Activated T-helper 1 cell treated with Interleukin-2 at 50 U/mL for 16 hours (primary cell): Measurements from ENCODE around the gene THSD7A.

Experiments used
- DNase-seq: peaks from one replicate; pipeline ENCODE4 v3.0.0-alpha.2; 2020; ENCODE audit warnings: low read depth

Gene THSD7A

DNA sequence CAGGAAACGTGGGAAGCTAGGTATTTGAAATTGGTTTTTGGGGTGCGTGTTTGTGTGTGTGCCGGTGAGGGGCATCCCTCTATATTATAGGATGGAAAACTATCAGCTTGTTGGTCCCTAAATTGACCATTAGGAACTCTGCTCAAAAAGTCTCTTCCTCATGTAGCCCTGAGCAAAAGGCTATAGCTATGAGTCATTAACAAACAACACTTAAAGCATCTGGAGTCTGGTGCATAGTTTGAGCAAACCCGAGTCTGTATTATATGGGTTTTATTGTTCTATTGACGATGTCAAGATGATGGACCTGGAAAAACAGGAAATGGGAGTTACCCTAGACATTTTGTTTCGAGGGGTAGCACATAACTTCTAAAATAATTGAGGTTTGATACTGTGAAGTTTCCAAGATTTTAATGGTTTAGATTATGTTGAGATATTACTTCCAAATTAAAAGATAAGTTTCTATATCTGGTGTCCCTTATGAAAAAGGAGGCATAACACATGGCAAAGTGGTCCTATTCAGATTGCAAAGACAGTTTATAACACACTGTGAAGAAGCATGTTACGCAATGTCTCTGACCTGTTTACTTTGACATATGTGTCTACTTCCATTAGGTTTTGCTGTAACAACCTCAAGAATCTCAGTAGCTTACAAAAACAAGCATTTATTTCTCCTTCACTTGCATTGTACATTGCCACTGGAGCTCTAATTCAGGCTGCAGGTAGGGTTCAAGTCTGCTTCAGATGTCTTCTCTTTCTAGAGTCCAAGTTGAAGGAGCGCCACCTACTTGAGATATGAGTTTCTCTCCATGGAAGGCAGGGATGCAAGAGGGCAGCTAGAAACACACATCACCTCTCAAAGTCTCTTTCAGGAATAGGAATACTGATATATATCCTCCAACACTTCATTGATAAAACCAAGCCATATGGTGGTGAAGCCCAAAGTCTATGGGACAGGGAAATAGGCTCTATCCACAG is 500.6 kb downstream of the THSD7A start:
- no peak for DNase-seq

DNA sequence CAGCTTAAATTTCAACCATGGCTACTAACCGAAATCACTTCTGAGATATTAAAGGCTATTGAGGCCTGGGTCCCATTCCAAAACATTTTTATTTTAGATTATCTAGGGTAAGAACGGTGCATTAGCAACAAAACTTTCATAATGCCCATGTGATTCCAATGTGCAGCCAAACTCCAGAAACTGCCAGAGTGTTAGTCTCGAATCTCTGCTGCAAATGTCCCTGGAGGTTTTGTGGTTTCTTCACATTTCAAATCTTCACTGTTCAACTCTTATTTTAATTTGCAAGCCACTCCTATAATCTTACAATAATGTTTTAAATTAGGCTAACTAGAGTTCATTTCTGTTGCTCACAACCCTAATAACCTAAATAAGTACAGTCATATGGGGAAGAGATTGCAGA is 501.3 kb downstream of the THSD7A start:
- DNase-seq, result no peak

DNA sequence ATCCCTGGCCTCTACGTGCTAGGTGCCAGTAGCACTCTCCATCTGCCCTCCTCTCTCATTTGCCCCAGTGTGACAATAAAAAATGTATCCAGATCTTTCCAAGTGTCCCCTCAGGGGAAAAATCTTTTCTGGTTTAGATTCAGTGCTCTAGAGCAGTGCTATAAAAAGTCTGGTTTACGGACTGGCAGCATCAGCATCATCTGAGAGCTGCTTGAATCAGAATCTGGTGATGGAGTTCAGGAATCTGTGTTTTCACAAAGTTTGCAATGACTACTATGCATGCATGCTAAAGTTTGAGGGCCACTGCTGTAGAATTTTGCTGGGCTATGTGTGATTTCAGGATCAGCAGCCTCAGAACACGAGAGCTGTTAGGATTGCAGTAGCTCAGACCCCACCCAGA is 501.8 kb downstream of the THSD7A start:
- DNase-seq, result no peak

DNA sequence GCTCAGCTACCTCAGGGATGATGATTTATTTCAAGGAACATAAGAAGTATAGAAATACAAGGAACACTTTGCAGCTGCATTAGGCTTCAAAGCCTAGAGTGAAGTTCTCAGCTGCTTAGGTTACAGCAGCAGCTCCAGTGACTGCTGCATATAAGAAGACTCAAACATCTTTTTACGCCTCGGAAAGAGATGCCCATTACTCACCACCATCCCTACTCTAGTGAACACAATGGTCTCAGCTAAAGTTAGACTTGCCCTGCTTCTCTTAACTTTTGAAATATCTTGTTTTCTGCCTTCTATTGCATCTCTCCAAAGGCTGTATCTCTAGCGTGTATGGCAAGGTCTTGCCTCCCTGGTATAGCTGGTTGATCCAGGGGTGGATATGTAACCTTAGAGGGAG is 502.4 kb downstream of the THSD7A start:
- no peak for DNase-seq

DNA sequence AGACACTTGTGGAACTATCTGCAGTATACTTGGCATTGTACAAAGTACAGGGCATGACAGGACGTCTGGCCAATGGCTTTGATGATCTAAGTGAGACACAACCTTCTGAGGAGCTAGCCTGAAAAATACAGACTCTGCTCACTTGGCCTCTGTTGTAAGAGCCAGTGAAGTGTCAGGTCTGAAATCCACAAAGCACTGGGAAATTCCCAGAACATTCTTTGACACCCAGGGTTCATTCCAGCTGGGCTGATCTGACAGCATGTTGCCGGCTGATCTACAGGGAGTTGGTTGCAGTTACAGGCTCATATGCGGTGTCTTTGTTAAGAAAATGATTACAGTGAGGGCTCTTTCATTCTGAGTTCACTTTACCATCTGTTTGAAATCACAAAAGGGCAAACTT is 503.7 kb downstream of the THSD7A start:
- DNase-seq, result no peak

DNA sequence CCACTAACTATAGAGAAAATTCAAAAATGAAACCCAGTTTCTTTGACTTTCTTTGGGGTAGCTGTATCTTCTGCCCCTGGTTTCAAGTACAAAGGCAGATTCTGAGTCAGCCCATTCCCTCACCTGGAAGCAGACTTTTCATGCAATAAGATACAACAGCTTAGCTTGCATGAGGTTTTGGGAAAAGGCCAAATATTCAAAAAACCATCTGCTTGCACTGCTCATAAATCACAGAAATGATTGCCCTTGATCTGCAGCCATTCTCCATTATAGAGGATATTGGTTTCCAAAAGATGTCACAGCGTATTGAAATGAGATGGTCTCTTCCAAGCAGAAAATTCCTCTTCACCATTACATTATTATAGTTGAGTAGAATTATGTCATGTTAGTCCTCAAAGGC is 504.4 kb downstream of the THSD7A start:
- no peak for DNase-seq
